GM23338 (cell line): ENCODE results near the gene SLC4A7.

ENCODE experiments used
- CREB1 ChIP-seq: fragments of 250-450 bp; sonication (Bioruptor Pico); IDR thresholded peaks from 2 replicates; pipeline ENCODE4 v1.5.0; 2020; ENCODE audit warnings: low read depth, mild to moderate bottlenecking, moderate library complexity
- CTCF ChIP-seq, 2 experiments: fragments of 200-600 bp in 1 of 2; sonication (generic) in 1 of 2; conservative IDR thresholded peaks; 2 replicates each; pipeline versions ENCODE4 v1.5.1 to v1.6.1; 2016 to 2017; ENCODE audit warnings: antibody characterized with exemption in 2 of 2, low read depth in 2 of 2, mild to moderate bottlenecking in 2 of 2, moderate library complexity in 1 of 2
- POLR2AphosphoS5 ChIP-seq: IDR thresholded peaks from 2 replicates; pipeline ENCODE4 v1.6.1; 2016; ENCODE audit warnings: antibody characterized with exemption, low read depth
- TF ChIP-seq, protein P1 (sequence below): IDR thresholded peaks from one replicate; pipeline ENCODE4 v1.6.1; 2018; ENCODE audit warnings: antibody characterized with exemption; ENCODE audit not compliant: unreplicated experiment

DNA sequence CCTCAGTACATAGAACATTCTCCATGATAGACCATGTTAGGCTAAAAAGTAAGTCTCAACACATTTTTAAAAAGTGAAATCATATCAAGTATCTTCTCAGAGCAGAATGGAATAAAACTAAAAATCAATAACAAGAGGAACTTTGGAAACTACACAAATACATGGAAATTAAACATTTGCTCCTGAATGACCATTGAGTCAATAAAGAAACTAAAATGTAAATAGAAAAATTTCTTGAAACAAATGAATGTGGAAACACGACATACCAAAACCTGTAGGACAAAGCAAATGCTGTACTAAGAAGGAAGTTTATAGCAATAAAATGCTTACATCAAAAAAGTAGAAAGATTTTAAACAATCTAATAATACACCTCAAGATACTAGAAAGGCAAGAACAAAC is 148.6 kb downstream of the SLC4A7 start:
- TF ChIP-seq CTCF (conservative IDR thresholded peaks at IDR 0.05; ENCODE audit: low read depth in 2 of 2), result no peak
- TF ChIP-seq, protein P1, sequence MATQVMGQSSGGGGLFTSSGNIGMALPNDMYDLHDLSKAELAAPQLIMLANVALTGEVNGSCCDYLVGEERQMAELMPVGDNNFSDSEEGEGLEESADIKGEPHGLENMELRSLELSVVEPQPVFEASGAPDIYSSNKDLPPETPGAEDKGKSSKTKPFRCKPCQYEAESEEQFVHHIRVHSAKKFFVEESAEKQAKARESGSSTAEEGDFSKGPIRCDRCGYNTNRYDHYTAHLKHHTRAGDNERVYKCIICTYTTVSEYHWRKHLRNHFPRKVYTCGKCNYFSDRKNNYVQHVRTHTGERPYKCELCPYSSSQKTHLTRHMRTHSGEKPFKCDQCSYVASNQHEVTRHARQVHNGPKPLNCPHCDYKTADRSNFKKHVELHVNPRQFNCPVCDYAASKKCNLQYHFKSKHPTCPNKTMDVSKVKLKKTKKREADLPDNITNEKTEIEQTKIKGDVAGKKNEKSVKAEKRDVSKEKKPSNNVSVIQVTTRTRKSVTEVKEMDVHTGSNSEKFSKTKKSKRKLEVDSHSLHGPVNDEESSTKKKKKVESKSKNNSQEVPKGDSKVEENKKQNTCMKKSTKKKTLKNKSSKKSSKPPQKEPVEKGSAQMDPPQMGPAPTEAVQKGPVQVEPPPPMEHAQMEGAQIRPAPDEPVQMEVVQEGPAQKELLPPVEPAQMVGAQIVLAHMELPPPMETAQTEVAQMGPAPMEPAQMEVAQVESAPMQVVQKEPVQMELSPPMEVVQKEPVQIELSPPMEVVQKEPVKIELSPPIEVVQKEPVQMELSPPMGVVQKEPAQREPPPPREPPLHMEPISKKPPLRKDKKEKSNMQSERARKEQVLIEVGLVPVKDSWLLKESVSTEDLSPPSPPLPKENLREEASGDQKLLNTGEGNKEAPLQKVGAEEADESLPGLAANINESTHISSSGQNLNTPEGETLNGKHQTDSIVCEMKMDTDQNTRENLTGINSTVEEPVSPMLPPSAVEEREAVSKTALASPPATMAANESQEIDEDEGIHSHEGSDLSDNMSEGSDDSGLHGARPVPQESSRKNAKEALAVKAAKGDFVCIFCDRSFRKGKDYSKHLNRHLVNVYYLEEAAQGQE, result no peak
- no peak for TF ChIP-seq CREB1 (CRISPR knock-in tag)
- no peak for TF ChIP-seq POLR2AphosphoS5
